Ovary (tissue), 3 donors: ENCODE measurements around the gene GIMD1.

Experiments
- EP300 ChIP-seq: sonication (generic); formaldehyde crosslinking; IDR thresholded peaks from one replicate; pipeline ENCODE4 v1.6.1; 2017; ENCODE audit warnings: antibody characterized with exemption
- POLR2A ChIP-seq: fragments of 450-650 bp; IDR thresholded peaks from one replicate; pipeline ENCODE4 v1.6.1; 2017; ENCODE audit warnings: antibody characterized with exemption, mild to moderate bottlenecking, moderate library complexity
- TF ChIP-seq, protein P1 (sequence below), 3 donors: fragments of 450-650 bp in 2 of 3; fragments of 200-600 bp in 1 of 3; IDR thresholded peaks; one replicate each; pipeline versions ENCODE4 v1.5.1 to v1.8.0; 2016 to 2022; ENCODE audit warnings: antibody characterized with exemption in 3 of 3, mild to moderate bottlenecking in 1 of 3
- donor health status: DM: no; HTN: no; CAD: no.

DNA sequence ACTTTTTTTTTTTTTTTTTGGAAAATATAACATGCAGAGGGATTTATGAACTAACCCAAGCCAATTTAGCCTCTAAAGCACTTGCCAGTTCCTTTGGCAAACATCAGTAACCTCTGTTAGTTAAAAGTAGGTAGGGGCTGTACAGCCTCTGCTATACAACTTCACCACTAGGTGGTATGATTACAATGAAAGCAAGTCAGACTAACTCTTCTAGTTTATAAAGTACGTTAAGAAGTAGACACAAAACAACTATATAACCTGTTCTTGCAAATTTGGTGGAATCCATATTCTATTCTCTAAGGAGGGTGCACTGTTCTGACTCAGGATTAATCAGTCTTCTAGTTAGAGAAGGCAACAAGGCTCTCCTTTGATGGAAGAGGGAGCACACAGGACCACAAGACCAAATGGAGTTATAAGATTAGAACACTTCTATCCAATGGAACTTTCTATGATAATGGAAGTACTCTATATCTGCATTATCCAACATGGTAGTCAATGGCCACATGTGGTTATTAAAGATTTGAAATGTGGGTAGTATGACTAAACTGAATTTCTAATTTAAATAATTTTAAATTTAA lies 39.4 kb downstream of the GIMD1 start:
- TF ChIP-seq, protein P1, sequence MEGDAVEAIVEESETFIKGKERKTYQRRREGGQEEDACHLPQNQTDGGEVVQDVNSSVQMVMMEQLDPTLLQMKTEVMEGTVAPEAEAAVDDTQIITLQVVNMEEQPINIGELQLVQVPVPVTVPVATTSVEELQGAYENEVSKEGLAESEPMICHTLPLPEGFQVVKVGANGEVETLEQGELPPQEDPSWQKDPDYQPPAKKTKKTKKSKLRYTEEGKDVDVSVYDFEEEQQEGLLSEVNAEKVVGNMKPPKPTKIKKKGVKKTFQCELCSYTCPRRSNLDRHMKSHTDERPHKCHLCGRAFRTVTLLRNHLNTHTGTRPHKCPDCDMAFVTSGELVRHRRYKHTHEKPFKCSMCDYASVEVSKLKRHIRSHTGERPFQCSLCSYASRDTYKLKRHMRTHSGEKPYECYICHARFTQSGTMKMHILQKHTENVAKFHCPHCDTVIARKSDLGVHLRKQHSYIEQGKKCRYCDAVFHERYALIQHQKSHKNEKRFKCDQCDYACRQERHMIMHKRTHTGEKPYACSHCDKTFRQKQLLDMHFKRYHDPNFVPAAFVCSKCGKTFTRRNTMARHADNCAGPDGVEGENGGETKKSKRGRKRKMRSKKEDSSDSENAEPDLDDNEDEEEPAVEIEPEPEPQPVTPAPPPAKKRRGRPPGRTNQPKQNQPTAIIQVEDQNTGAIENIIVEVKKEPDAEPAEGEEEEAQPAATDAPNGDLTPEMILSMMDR (IDR thresholded peaks at IDR 0.05) = no peak
- TF ChIP-seq POLR2A (no peak), EP300 (no peak)
